SHP77 treated with DMSO at 0.1 percent for 48 hours (cell line): ENCODE results near the gene CADPS2.

Experiments
- DNase-seq: peaks from one replicate; lab custom pipeline; 2025; lab: John Stamatoyannopoulos, UW

CADPS2 gene

GRCh38 chr7:122453432-122453831 lies 432.8 kb downstream of the CADPS2 start:
- DNase-seq, result no peak

GRCh38 chr7:122448893-122449589 lies 437.2 kb downstream of the CADPS2 start:
- DNase-seq, result no peak

GRCh38 chr7:122442929-122443328 lies 443.3 kb downstream of the CADPS2 start:
- DNase-seq, result no peak

GRCh38 chr7:122438492-122438891 lies 447.8 kb downstream of the CADPS2 start:
- no peak for DNase-seq

GRCh38 chr7:122438006-122438405 lies 448.3 kb downstream of the CADPS2 start:
- DNase-seq, result no peak

DNA sequence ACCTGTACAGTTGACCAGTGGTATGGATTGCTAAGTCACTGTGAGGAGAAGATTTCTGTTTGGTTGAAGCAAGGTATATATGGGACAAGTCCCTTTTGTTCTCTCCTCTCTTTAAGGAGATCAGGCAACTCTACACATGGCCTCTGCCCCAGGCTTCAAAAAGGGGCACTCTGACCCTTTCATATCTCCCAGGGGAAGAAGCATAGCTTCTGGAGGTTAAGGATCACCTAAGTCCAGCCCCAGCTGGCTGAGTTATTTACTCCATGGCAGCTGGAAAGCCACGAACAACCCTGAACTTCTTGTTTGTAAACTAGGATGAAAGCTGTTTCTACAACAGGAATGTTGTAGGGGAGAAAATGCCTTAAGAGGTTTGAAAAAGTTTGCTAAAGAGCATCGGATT lies 452.5 kb downstream of the CADPS2 start:
- no peak for DNase-seq

DNA sequence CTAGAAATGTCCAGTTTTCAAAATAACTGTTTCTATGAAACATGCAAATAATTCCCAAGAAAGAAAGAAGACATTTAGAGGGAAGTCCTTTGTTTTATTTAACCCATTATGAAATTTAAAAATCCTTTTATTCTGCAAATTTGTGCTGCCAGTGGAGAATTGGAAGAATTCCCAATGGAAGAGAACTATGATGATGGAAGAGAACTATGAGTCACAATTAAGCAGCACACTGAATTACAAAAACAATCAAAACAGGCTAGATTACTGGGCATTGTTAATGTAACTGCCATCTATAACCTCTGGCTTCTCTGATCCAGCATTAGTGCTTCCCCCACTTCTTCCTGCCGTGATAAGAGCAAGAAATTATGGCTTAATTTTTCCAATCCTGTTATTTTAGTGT lies 455.6 kb downstream of the CADPS2 start:
- DNase-seq, result no peak

DNA sequence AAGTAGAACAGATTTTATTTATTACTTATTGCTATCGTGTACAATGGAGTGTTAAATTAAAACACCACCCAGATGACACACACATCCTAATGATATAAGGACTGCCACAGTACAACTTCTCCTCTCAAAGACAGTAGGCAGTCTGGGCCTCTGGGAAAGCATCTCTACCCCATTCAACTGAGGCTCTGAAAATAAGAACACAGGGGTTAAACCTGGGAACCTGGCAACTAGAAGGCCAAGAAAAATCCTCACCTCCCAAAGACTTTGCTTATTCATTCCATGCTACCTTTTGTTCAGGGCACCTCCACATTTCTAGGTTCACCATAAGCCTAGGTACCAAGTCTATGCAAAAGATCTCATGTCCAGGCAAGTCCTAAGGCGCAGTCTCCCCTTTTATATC lies 456.3 kb downstream of the CADPS2 start:
- no peak for DNase-seq

GRCh38 chr7:122425731-122426130 lies 460.5 kb downstream of the CADPS2 start:
- DNase-seq, result no peak

DNA sequence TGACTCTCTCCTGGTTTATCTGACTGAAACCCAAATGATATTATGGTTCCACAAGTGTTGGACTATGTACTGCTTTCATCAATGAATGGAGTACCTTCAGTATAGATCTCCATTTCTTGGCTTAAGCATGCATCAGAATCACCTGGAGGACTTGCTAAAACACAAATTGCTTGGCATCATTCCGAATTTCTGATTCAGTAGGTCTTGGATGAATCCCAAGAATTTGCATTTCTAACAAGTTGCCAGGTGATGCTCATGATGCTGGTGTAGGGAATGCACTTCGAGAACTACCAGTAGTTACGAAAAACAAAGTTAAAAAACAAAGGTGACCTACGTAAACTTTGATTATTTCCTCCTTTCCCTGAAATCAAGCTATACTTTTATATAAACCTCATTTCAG lies 462.7 kb downstream of the CADPS2 start:
- DNase-seq, result no peak

DNA sequence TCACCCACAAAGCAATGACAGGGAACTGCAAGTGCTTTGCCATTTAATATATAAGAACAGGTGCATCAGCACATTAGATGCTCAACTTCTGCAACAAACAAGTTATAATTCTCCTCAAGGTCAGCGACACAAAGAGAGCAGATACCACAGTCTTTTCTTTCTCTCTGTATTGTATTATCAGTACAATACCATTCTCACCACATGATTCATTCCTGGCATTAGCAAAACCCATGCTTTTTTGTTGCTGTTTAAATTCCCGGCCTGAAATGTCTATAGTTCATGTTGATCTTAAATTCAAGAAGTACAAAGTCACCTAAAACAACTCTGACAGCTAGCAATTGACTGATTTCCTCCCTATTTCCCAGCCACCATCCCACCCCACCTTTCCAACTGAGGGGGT lies 469.9 kb downstream of the CADPS2 start:
- DNase-seq, result no peak

GRCh38 chr7:122415510-122415909 lies 470.8 kb downstream of the CADPS2 start:
- DNase-seq, result no peak

DNA sequence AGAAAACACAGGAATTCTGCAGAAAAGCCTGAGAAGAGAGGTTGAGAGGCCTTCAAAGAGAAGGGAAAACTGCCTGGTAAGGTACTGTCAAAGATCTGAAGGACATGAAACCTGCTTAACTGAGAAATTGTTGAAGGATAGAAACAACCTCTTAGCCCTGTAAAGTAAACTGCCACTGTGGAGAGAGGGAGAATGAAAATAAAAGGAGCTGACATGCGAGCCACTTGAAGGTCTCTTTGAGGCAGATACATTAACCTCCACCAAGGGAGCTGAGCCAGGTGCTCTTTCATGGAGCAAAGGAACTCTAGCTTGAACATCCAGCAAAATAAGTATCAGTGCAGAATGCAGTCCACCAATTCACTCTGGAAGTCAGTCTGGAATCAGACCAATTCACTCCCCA lies 472.9 kb downstream of the CADPS2 start:
- DNase-seq, result no peak

- DNase-seq, result no peak
Measured at GRCh38 chr7:122412883-122413282, 473.4 kb downstream of the CADPS2 start.

GRCh38 chr7:122412441-122412840 lies 473.8 kb downstream of the CADPS2 start:
- DNase-seq, result no peak

DNA sequence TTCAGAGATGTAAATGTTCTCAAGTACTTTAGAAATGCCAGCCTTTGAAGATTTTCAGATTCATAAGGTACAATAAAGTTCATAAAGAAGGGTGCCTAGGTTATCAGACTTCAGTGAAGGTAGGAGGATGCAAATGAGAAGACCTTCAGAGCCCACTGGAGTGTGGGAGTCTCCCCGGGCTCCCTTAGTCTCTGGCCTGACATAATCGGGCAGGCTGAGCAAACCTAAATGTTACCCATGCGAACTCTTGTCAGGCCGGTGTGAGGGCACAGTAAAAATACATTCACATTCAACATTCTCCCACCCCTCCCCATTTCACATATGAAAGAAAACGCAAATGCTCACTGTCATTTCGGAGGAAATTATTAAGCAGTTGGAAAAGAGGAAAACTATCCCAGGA lies 479.1 kb downstream of the CADPS2 start:
- no peak for DNase-seq

GRCh38 chr7:122403113-122403512 lies 483.1 kb downstream of the CADPS2 start:
- no peak for DNase-seq

- no peak for DNase-seq
Measured at GRCh38 chr7:122402235-122402634, 484.0 kb downstream of the CADPS2 start.

- no peak for DNase-seq
Measured at GRCh38 chr7:122397381-122397780, 488.9 kb downstream of the CADPS2 start.

- DNase-seq, result no peak
Measured at GRCh38 chr7:122394512-122394911, 491.7 kb downstream of the CADPS2 start.

DNA sequence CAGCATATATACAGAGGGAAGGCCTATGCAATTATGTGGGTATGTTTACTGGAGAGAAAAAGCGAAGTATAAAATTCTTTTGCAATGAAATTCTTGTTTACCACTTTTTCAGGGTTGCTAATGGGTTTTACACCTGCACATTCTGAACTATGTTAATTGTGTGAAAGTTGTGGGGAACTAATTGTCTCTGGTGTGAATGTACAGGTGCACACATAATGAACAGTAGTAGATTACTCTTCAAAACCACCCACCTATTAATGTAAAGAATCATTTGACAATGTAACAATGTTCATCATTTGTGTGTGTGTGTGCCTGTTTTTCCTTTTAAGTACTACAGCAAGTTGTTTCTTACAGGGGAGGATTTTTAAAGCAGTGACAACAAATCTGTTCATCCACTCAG lies 501.7 kb downstream of the CADPS2 start:
- no peak for DNase-seq

DNA sequence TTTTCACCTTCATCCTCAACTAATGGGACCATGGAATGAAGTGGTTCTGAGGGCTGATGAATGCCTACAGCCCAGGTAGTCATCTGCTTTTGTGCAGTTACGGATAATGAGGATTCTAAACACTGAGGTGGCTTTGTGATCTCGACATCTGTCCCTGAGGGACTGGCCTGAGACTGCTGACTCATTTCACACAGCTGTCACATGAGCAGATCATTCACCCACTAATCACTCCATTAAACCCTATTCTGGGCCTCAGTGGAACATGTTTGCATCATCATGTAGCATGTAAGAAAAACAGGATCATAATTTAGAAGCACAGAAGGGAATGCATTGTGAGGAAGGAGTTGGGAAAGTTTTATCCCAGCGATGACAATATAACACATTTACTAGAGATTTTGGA lies 502.3 kb downstream of the CADPS2 start:
- DNase-seq, result no peak

- DNase-seq, result no peak
Measured at GRCh38 chr7:122380992-122381391, 505.3 kb downstream of the CADPS2 start.

DNA sequence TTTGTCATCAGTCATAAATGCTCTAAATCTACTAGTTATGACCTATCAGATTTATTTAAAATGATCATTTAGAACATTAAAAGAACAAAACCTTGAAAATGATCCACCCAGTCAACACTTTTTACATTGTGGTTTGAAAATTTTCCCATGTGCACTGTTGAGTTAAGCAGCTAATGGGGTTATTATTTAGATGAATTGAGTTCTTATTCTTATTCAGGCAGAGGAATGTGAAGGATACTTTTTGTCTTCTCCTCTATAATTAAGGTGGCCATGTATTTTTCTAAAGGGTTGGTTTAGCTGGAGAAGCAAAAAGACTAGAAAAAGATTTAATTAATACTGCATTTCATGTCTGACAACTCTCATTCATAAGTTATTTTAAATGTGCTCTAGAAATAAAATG lies 506.8 kb downstream of the CADPS2 start:
- no peak for DNase-seq

- DNase-seq, result no peak
Measured at GRCh38 chr7:122369756-122370155, 516.5 kb downstream of the CADPS2 start.
